MM.1S (cell line): ENCODE measurements around the gene UBE2L5.
"Not testable (repeated sequence)": the region's sequence is repeated elsewhere in the genome, so short reads cannot be mapped to it uniquely, and the experiment has no call there.

Source experiments
- DNase-seq: peaks from one replicate; pipeline ENCODE4 v3.0.0-alpha.2; 2015
- H2AFZ ChIP-seq: fragments of 300-600 bp; sonication (generic); 2 replicates; pipeline ENCODE4 v1.6.0; 2016; ENCODE audit warnings: antibody characterized with exemption, low read length
- H3F3A ChIP-seq: fragments of 300-600 bp; sonication (generic); 2 replicates; pipeline ENCODE4 v1.6.1; 2016; ENCODE audit warnings: mild to moderate bottlenecking, antibody characterized with exemption, low read length, moderate library complexity, mixed read lengths; ENCODE audit not compliant: insufficient read depth
- H3K27ac ChIP-seq: fragments of 300-600 bp; sonication (generic); 2 replicates; pipeline ENCODE4 v1.5.1; 2016; ENCODE audit warnings: mild to moderate bottlenecking, low read length
- H3K27me3 ChIP-seq: fragments of 300-600 bp; sonication (generic); replicated peaks from 2 replicates; pipeline ENCODE4 v1.6.0; 2016; ENCODE audit warnings: low read length; ENCODE audit not compliant: insufficient read depth
- H3K36me3 ChIP-seq: fragments of 300-600 bp; sonication (generic); replicated peaks from 2 replicates; pipeline ENCODE4 v1.6.1; 2016; ENCODE audit warnings: mild to moderate bottlenecking, low read length, mixed read lengths; ENCODE audit not compliant: insufficient read depth
- H3K4me1 ChIP-seq: fragments of 300-600 bp; sonication (generic); 2 replicates; pipeline ENCODE4 v1.6.1; 2016; ENCODE audit warnings: low read length, mixed read lengths
- H3K4me2 ChIP-seq: fragments of 300-600 bp; sonication (generic); 2 replicates; pipeline ENCODE4 v1.6.0; 2016; ENCODE audit warnings: low read depth, low read length
- H3K4me3 ChIP-seq: fragments of 300-600 bp; sonication (generic); 2 replicates; pipeline ENCODE4 v1.5.1; 2016; ENCODE audit warnings: low read length, mixed read lengths
- H3K79me2 ChIP-seq: fragments of 300-600 bp; sonication (generic); 2 replicates; pipeline ENCODE4 v1.6.1; 2016; ENCODE audit warnings: mixed run types, low read length, mixed read lengths
- H3K9ac ChIP-seq: fragments of 300-600 bp; sonication (generic); 2 replicates; pipeline ENCODE4 v1.6.1; 2016; ENCODE audit warnings: low read length, mixed read lengths
- H3K9me2 ChIP-seq: fragments of 300-600 bp; sonication (generic); replicated peaks from 2 replicates; pipeline ENCODE4 v1.6.1; 2016; ENCODE audit warnings: mild to moderate bottlenecking, low read length, mixed read lengths; ENCODE audit not compliant: insufficient read depth
- H3K9me3 ChIP-seq: fragments of 300-600 bp; sonication (generic); replicated peaks from 2 replicates; pipeline ENCODE4 v1.6.1; 2016; ENCODE audit warnings: mild to moderate bottlenecking, low read length, mixed read lengths; ENCODE audit not compliant: insufficient read depth
- H4K20me1 ChIP-seq: fragments of 300-600 bp; sonication (generic); 2 replicates; pipeline ENCODE4 v1.6.1; 2016; ENCODE audit warnings: mild to moderate bottlenecking, low read length, moderate library complexity, mixed read lengths; ENCODE audit not compliant: insufficient read depth
- EZH2 ChIP-seq: fragments of 300-600 bp; sonication (generic); optimal IDR thresholded peaks from 2 replicates; pipeline ENCODE3; 2017; ENCODE audit warnings: low read depth, mild to moderate bottlenecking, antibody characterized with exemption, low read length, mixed read lengths
- EZH2phosphoT487 ChIP-seq: fragments of 300-600 bp; sonication (generic); IDR thresholded peaks from 2 replicates; pipeline ENCODE4 v1.6.1; 2018; ENCODE audit warnings: antibody characterized with exemption, low read length
- TF ChIP-seq, protein P1 (sequence below): fragments of 300-600 bp; sonication (generic); IDR thresholded peaks from 2 replicates; pipeline ENCODE4 v1.5.1; 2016; ENCODE audit warnings: antibody characterized with exemption, low read length, mixed read lengths

The UBE2L5 gene

GRCh38 chr13:30442926-30443325 lies 20.6 kb downstream of the UBE2L5 start:
- Histone ChIP-seq H3K9me3 (no peaks in the 10 kb centered on the region), H3K9ac (no peak overlapping the region), H3K4me1 (no peaks in the 10 kb centered on the region), H3K4me2 (no peak overlapping the region), H3F3A (no peaks in the 10 kb centered on the region), H3K27me3 (no peaks in the 10 kb centered on the region), H2AFZ (no peak overlapping the region), H3K9me2 (no peaks in the 10 kb centered on the region), H3K36me3 (no peaks in the 10 kb centered on the region), H3K79me2 (no peaks in the 10 kb centered on the region), H3K4me3 (no peak overlapping the region), H4K20me1 (no peaks in the 10 kb centered on the region), H3K27ac (no peak overlapping the region)
- TF ChIP-seq, protein P1, sequence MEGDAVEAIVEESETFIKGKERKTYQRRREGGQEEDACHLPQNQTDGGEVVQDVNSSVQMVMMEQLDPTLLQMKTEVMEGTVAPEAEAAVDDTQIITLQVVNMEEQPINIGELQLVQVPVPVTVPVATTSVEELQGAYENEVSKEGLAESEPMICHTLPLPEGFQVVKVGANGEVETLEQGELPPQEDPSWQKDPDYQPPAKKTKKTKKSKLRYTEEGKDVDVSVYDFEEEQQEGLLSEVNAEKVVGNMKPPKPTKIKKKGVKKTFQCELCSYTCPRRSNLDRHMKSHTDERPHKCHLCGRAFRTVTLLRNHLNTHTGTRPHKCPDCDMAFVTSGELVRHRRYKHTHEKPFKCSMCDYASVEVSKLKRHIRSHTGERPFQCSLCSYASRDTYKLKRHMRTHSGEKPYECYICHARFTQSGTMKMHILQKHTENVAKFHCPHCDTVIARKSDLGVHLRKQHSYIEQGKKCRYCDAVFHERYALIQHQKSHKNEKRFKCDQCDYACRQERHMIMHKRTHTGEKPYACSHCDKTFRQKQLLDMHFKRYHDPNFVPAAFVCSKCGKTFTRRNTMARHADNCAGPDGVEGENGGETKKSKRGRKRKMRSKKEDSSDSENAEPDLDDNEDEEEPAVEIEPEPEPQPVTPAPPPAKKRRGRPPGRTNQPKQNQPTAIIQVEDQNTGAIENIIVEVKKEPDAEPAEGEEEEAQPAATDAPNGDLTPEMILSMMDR = no peak
- TF ChIP-seq EZH2phosphoT487 (no peak), EZH2 (no peak)
- DNase-seq = no peak

DNA sequence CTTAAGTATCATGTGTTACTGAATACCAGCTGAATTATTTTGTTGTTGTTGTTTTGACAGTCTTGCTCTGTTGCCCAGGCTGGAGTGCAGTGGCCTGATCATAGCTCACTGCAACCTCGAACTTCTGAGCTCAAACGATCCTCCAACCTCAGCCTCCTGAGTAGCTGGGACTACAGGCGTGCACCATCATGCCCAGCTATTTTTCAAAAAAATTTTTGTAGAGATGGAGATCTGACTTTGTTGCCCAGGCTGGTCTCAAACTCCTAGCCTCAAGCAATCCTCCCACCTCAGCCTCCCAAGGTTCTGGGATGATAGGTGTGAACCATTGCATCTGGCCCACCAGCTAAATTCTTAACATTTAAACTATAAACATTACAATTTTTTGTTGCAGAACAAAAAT lies 21.2 kb downstream of the UBE2L5 start:
- H2AFZ ChIP-seq, H3K27me3 ChIP-seq, H3K4me3 ChIP-seq, H3K4me2 ChIP-seq, H3K9me2 ChIP-seq, H4K20me1 ChIP-seq, H3K27ac ChIP-seq, H3K4me1 ChIP-seq, H3K9me3 ChIP-seq, H3F3A ChIP-seq, H3K79me2 ChIP-seq, H3K9ac ChIP-seq, DNase-seq, H3K36me3 ChIP-seq: not testable (repeated sequence)

DNA sequence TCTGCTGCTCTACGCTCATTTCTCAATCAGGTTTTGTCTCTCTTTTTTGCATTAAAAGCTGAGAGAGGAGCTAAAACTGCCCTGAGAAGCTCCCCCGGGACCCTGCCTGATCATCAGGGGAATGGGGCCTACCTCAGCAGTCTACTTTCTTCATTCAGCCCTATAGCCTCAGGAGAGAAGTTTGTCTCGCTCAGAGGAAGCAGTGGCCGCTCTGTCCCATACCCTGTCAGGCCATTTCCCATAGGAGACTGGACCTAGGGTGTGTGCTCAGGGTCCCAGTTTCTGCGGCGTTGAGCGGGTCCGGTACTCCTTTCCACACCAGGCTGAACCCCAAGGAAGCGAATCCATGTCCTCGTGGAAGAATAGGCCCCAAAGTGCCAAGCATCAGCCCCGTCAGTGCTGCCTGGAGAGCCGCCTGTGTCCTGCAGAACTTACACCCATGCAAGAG lies 21.7 kb downstream of the UBE2L5 start:
- no peak overlapping the region for H3K4me3 ChIP-seq
- H3K4me1 ChIP-seq = no peaks in the 10 kb centered on the region
- no peaks in the 10 kb centered on the region for H3K79me2 ChIP-seq
- TF ChIP-seq EZH2phosphoT487 (no peak), EZH2 (no peak)
- TF ChIP-seq, protein P1 = no peak
- no peaks in the 10 kb centered on the region for H4K20me1 ChIP-seq
- no peaks in the 10 kb centered on the region for H3K9me2 ChIP-seq
- no peaks in the 10 kb centered on the region for H3K27me3 ChIP-seq
- H3K9me3 ChIP-seq = no peaks in the 10 kb centered on the region
- H3F3A ChIP-seq = no peaks in the 10 kb centered on the region
- H3K4me2 ChIP-seq = no peak overlapping the region
- DNase-seq = no peak
- no peak overlapping the region for H3K27ac ChIP-seq
- H2AFZ ChIP-seq = no peak overlapping the region
- no peak overlapping the region for H3K9ac ChIP-seq
- H3K36me3 ChIP-seq = no peaks in the 10 kb centered on the region

DNA sequence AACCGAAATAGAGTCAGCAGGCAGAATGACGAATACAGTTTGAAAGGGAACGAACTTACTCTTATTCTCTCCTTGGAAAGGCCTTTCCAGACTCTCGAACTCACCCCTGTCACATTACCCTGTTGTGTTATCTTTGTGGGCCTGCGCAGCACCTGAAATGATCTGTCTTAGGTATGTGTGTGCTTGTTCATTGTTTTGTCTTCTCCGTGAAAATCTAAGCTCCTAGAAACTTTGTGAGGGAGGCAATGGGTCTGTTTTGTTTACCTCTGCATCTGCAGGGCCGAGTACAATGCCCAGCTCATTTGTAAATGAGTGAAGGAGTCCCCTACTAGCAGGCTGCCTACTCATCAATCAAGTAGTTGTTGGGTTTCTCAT lies 23.8 kb downstream of the UBE2L5 start:
- Histone ChIP-seq H2AFZ (no peak overlapping the region), H3K9me2 (no peaks in the 10 kb centered on the region), H3K27ac (no peak overlapping the region), H3K9me3 (no peaks in the 10 kb centered on the region), H3K9ac (no peak overlapping the region), H3K4me2 (no peak overlapping the region), H3K79me2 (no peaks in the 10 kb centered on the region), H3F3A (no peaks in the 10 kb centered on the region), H3K36me3 (no peaks in the 10 kb centered on the region), H3K4me3 (no peak overlapping the region), H3K27me3 (no peaks in the 10 kb centered on the region), H3K4me1 (no peaks in the 10 kb centered on the region), H4K20me1 (no peaks in the 10 kb centered on the region)
- DNase-seq = no peak
- TF ChIP-seq, protein P1 = no peak
- TF ChIP-seq EZH2 (no peak), EZH2phosphoT487 (no peak)
